LoVo (cell line): ENCODE data around the gene NDN.
A peak's percentile ranks its signal among the peaks of the same experiment; 100 is the strongest.
"Not testable (repeated sequence)": the region's sequence is repeated elsewhere in the genome, so short reads cannot be mapped to it uniquely, and the experiment has no call there.

Experiments used
- DNase-seq: peaks from one replicate; pipeline ENCODE4 v3.0.0-alpha.2; 2016; ENCODE audit warnings: low spot score

Gene NDN

DNA sequence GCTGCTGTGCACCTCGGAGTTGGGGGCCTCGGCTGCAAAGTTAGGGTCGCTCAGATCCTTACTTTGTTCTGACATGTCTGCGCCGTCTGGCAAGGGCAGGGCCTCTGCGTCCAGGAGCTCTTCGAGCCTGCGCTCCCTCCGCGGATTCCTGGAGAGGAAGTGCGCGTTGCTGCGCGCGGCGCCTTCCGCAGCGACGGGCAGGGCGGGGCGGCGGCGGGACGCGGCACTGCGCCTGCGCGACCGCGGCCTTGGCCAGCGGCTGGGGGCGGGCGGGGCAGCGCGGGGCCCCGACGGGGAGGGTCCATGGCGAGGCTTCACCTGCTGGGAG, at the start of gene NDN:
Gene NDN (minus strand): TSS at position 163 of the 328 bp plus-strand sequence. CDS start 88 bp downstream, at position 75.
- no peak for DNase-seq

GRCh38 chr15:23736033-23736673, 49.0 kb upstream of the NDN start:
- no peak for DNase-seq

DNA sequence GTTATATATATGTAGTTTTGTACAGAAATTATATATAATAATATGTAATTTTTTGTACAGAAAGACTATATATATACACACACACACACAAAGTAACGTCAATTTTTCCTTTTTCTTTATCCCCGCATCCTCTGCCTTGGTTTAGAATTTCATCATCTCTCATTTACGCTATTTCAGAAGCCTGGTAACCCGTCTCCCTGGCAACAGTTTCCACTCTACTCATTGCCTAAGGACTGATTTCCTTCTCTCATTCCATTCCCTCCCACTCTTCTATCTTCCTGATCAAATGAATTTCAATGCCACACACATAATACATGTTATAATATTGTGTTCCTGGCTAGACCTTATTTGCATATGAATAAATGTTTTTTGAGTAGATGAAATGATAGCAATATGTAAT, 47.8 kb upstream of the NDN start:
- DNase-seq: no peak

- DNase-seq: not testable (repeated sequence)
Measured at GRCh38 chr15:23713874-23714656, 27.0 kb upstream of the NDN start.

- DNase-seq: no peak
Measured at GRCh38 chr15:23708332-23708731, 21.2 kb upstream of the NDN start.

- no peak for DNase-seq
Measured at GRCh38 chr15:23695282-23695681, 8.2 kb upstream of the NDN start.

- DNase-seq: no peak
Measured at GRCh38 chr15:23694592-23694991, 7.5 kb upstream of the NDN start.

GRCh38 chr15:23690450-23690852, 3.3 kb upstream of the NDN start:
- DNase-seq: no peak

DNA sequence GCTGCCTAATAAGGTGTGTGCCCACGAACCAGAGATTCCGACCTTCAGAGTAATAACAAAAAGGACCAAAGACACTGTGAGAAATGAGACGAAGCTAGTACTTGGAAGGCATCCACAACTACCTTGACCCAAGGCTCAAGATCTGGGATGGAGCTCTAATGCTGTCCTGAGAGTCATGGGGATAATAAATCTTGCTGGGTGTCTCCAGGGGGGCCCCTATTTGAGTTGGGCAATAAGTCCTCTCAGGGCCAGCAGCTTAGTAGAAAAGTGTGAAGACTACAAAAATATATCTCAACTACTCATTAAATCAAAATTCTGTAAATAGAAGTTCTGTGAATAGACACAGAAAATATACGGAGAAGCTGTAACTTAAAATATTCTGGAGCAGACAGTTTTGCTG, 2.9 kb upstream of the NDN start:
- no peak for DNase-seq

DNA sequence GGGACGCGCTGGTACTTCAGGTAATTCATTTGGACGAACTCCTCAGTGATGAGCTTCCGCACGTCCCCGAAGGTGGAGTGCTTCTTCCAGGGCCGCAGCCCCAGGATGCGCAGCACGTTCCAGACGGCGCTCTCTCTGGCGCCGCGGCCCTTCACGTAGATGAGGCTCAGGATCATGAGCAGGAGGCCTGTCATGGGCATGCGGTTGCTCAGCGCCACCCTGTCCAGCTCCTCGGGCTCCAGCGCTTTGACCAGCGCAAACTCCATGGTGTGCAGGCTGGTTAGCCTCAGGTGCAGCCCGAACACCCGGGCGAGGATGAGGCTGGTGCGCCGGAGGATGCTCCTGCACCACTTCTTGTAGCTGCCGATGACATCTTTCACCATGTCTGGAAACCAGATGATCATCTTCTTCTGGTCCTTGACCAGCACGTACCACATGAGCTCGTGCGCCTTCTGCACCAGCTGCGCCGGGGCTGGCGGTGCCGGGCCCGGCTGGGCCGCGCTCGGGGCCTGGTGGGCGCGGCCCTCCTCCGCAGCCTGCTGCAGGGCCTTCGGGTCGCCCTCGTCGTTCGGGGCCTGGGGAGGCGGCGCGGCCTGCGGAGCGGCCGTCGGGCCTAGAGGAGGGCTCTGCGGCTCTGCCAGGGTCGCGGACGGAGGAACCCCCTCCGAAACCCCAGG, 501 bp downstream of the NDN start:
- no peak for DNase-seq

GRCh38 chr15:23671481-23671880, 15.6 kb downstream of the NDN start:
- no peak for DNase-seq

- DNase-seq: no peak
Measured at GRCh38 chr15:23670970-23671369, 16.1 kb downstream of the NDN start.

- no peak for DNase-seq
Measured at GRCh38 chr15:23663232-23663631, 23.9 kb downstream of the NDN start.

- DNase-seq: no peak
Measured at GRCh38 chr15:23648920-23649515, 38.1 kb downstream of the NDN start.

GRCh38 chr15:23647421-23648370, 39.4 kb downstream of the NDN start, which contains the start of gene MAGEL2:
Gene MAGEL2 (minus strand): TSS chr15:23647867. CDS start chr15:23647742, 125 bp downstream.
- DNase-seq: no peak

DNA sequence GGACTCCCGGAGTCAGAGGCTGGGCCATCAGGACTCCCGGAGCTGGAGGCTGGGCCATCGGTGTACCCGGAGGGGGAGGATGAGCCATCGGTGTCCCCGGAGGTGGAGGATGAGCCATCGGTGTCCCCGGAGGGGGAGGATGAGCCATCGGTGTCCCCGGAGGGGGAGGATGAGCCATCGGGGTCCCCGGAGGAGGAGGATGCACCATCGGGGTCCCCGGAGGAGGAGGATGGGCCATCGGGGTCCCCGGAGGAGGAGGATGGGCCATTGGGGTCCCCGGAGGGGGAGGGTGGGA, 40.2 kb downstream of the NDN start:
- no peak for DNase-seq

- DNase-seq: no peak
Measured at GRCh38 chr15:23646165-23647000, 40.7 kb downstream of the NDN start.

DNA sequence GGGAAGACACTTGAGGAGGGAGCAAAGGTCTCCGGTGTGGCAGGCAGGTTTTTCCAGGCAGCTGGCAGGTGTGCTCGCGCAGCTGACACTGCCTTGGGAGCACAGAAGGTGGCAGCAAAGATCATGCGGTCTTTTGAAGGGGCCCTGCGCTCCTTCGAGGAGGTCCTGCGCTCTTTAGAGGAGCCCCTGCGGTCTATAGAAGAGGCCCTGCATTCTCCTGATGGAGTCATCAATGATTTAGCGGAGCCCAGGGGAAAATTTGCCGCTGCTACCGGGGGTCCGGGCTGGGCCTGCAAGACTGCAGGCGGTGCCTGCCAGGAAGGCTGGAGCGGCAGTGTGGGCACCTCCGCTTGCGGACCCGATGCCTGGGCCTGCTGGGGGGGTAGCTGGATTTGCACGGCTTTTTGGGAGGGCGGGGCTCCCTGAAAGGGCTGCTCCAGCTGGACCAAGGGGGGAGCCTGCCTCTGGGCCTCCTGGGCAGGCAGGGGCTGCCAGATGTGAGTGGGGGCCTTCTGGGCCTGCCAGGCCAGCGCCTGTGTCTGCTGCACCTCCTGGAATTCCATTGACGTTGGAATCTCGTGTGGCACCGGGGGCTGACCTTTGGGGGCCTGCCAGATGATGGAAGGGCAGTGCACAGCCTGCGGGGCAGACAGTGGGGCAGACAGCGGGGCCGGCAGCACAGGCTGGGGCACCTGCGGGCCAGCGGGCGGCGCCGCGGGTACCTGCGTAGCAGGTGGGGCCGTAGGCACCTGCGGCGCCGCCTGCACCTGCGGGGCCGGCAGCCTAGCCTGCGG, 41.5 kb downstream of the NDN start:
- no peak for DNase-seq

GRCh38 chr15:23644829-23645228, 42.3 kb downstream of the NDN start:
- no peak for DNase-seq

GRCh38 chr15:23642413-23643044, 44.6 kb downstream of the NDN start:
- peak; percentile 72 for DNase-seq
